NCI-H1105 treated with DMSO at 0.1 percent for 48 hours (cell line): ENCODE results near the gene GPLD1.

Source experiments
- DNase-seq: peaks from one replicate; lab custom pipeline; 2025; lab: John Stamatoyannopoulos, UW

Gene GPLD1

DNA sequence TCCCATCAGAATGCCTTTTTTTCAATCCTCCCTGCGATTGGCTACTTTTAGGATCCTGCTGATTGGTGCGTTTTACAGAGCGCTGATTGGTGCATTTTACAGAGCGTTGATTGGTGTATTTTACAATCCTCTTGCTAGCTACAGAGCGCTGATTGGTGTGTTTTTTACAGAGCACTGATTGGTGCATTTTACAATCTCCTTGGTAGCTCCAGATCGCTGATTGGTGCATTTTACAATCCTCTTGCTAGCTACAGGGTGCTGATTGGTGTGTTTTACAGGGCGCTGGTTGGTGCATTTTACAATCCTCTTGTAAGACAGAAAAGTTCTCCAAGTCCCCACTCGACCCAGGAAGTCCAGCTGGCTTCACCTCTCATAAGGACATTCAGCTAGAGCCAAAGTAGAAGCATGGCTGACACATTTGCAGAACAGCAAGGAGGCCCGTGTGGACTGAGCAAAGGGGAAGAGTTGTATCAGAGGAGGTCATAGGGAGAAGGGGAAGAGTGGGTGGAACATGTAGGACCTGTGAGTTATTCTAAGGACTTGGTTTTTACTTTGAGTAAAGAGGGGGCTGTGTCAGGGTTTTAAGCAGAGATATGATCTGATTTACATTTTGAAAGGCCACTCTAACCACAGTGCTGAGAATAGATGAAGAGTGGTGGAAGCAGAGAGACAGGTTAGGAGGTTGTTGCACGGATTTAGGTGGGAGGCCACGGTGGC, 8.0 kb upstream of the GPLD1 start:
- DNase-seq: no peak

- peak; percentile 81 for DNase-seq
These were observed 5.7 kb upstream of the GPLD1 start, which contains the start of gene ALDH5A1 for GRCh38 chr6:24494821-24495795. Gene ALDH5A1 (plus strand): TSS chr6:24494969. CDS start chr6:24494997, 28 bp downstream.

DNA sequence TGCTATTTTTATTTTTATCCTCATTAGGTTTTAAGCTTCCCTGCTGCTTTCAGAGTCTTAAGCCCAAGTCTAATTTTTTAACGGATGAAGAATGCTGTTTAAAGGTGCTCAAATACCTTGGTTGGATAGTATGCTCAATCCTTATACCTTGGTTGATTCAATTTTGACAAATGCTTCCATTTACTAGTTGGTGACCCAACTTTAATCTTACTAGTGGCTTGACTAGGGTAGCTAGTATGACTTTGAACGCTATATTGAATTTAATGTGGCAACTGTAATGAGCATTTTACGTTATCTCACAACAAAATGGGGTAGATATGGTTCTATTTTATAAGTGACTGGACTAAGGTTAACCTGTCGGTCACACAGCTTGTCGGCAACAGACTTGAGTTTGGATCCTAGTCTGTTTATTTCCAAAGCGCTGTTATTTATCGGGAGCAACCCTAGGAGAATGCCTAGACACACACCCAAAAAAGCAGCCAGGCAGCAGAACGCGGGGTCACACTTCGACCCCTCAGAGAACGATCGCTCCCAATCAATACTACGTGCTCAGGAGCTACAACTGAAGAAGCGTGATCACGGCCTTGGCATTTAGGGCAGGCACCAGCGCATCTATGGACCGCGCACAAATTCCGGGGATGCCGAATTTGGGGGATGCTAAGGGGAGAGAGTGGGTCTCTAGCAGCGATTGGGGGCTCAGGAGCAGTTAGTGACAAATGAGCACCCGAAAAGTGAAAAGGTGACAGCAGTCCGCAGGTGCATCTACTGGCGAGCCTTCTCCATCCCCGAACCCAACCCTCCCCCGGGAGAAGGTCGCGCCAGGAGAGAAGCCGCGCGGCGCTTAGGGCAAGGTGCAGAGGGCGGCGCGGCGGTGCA, 4.8 kb upstream of the GPLD1 start:
- DNase-seq: no peak

GRCh38 chr6:24492475-24492874, 3.1 kb upstream of the GPLD1 start:
- DNase-seq: no peak

- DNase-seq: no peak
These were observed 1.6 kb upstream of the GPLD1 start for GRCh38 chr6:24490948-24491347.

GRCh38 chr6:24489881-24490280, 503 bp upstream of the GPLD1 start:
- no peak for DNase-seq

DNA sequence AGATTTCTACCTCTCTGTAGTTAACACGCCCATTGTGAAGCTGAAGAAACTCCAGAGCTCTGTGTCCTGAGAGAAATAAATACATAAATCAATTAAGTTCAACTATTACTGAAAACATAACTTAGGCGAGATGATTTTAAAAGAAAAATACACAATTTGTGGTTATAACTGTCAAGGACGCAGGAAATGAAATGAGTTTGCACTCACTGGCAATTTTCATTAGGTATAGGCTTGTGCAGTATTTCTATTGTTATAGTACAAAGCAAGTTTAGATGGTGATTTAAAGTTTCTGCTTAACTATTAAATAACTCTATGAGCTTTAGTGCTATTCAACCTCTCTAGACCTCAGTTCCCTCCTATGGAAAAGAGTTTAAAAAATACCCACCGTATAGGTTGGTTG, 3.3 kb downstream of the GPLD1 start:
- DNase-seq: no peak

DNA sequence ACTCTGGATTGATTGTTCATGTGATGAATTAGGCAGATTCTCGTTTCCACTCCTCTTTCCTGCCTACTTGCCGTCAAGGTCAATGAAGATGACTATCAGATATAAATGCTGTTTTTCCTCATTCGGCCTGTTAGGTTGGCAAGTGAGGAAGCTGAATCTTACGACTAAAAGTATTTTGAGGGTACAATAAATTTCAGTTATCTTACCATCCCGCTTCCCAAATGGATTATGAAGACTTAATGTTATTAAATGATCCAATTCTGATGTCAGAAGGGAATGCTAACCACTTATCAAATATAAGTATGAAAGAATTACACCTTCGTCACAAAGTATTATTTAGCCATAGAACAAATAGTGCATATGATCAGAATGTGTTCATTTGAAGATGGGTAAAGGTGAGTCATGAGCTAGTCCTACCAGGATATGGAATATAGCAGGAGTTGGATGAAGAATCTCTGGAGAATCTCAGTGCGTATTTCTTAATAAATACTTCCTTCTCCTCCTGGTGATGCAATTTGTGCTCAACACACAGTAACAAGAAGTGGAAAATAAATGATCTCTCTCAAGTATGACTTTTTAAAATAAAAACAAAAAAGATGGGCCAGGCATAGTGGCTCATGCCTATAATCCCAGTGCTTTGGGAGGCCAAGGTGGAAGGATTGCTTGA, 4.6 kb downstream of the GPLD1 start:
- DNase-seq: no peak

- DNase-seq: no peak
These were observed 7.9 kb downstream of the GPLD1 start for GRCh38 chr6:24481449-24481848.

- no peak for DNase-seq
These were observed 8.7 kb downstream of the GPLD1 start for GRCh38 chr6:24480705-24481104.

DNA sequence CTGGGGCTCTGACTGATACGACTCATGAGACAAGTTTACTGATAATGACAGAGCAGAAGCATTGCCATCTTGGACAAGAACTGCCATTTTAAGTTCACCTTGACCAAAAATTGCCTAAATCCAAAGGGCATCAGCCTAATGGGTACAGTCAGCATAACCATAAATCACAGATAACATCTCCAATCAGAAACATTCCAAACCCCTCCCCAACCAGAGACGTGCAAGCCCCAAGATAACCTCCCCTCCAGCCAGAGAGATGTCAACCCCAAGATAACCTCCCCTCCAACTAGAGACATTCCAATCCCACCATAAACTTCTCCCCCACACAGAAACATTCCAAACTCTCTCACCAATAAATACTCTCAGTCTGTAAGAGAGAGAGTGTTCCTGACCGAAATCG, 10.5 kb downstream of the GPLD1 start:
- no peak for DNase-seq

GRCh38 chr6:24477070-24477469, 12.3 kb downstream of the GPLD1 start:
- DNase-seq: no peak

DNA sequence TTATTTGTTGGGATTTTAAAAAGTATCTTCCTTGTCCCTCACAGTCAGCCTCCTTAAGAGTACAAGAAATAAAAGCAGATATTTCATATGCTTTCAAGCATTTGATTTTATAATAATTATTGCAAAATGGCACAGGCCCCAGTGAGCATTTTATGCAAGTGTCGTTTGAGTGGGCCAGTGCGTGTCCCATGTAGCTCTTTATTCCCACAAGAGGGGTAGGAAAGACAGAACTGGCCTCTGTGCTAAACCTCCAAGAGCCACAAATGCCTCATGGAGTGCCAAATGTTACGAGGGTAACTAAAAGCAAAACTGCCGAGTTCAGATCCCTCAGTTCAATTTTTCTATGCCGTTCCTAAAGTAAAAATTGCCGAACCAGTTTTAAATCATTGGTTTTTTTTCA, 12.7 kb downstream of the GPLD1 start:
- DNase-seq: no peak

GRCh38 chr6:24472181-24472580, 17.2 kb downstream of the GPLD1 start:
- DNase-seq: no peak

GRCh38 chr6:24469811-24470210, 19.6 kb downstream of the GPLD1 start:
- DNase-seq: no peak

- no peak for DNase-seq
These were observed 24.9 kb downstream of the GPLD1 start for GRCh38 chr6:24464253-24465038.

GRCh38 chr6:24460966-24461365, 28.4 kb downstream of the GPLD1 start:
- no peak for DNase-seq

GRCh38 chr6:24458941-24459340, 30.4 kb downstream of the GPLD1 start:
- no peak for DNase-seq

- no peak for DNase-seq
These were observed 31.2 kb downstream of the GPLD1 start for GRCh38 chr6:24458134-24458533.

- no peak for DNase-seq
These were observed 34.3 kb downstream of the GPLD1 start for GRCh38 chr6:24455061-24455460.

DNA sequence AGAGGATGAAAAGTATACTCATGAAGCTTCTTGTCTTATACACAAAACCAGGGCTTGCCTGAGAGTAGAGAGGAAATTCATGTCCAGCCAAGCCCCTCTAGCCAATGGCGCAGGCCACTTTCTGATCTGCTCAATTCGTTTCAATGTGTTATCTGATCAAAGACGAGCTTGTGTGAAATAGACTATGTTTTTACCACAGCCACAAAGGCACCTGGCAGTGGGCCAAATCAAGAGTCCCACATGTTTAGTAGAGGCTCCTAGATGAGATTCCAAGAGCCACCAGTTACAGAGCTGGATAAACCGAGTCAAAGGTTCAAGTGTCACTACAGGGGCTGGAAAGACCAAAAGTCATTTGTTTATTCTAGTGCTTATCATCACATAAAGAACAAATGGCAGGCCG, 34.9 kb downstream of the GPLD1 start:
- DNase-seq: no peak
